Calu3 (cell line): ENCODE results near the gene HSD17B3. TPM values are rescaled to one million over a fixed set of nuclear protein-coding genes. Genes with fewer than 3 reads are reported as not detected.

Experiments used
- BruUV-seq: library from RNA; stranded (reverse); fragments of 400-500 nt; replicated peaks from 2 replicates; lab custom pipeline; 2021; lab: Mats Ljungman, UMichigan
- CTCF ChIA-PET: fragments of 300-600 bp; sonication (Branson Sonifier 250); formaldehyde crosslinking; loops from one replicate; lab custom pipeline; 2022; ENCODE audit warnings: antibody characterized with exemption; lab: Charles Lee
- DNase-seq: peaks from one replicate; pipeline ENCODE4 v3.0.0; 2022
- H3K27ac Mint-ChIP-seq: one replicate; pipeline ENCODE4 v1.8.0; 2022; ENCODE audit warnings: mixed read lengths; ENCODE audit not compliant: unreplicated experiment
- H3K27me3 Mint-ChIP-seq: one replicate; pipeline ENCODE4 v1.8.0; 2022; ENCODE audit warnings: mixed read lengths; ENCODE audit not compliant: unreplicated experiment
- H3K36me3 Mint-ChIP-seq: one replicate; pipeline ENCODE4 v1.8.0; 2022; ENCODE audit warnings: mild to moderate bottlenecking, moderate library complexity, mixed read lengths; ENCODE audit not compliant: insufficient read depth, unreplicated experiment
- H3K4me1 Mint-ChIP-seq: one replicate; pipeline ENCODE4 v1.8.0; 2022; ENCODE audit warnings: mild to moderate bottlenecking, low read depth, mixed read lengths; ENCODE audit not compliant: unreplicated experiment
- H3K4me3 Mint-ChIP-seq: one replicate; pipeline ENCODE4 v1.8.0; 2022; ENCODE audit warnings: mild to moderate bottlenecking, low read depth, moderate library complexity, mixed read lengths; ENCODE audit not compliant: unreplicated experiment
- H3K9me3 Mint-ChIP-seq: one replicate; pipeline ENCODE4 v1.8.0; 2022; ENCODE audit warnings: low read depth, mixed read lengths; ENCODE audit not compliant: unreplicated experiment
- intact Hi-C: fragments of 100-400 bp; cut with micrococcal nuclease; formaldehyde crosslinking; loops from one replicate; pipeline ENCODE4 v1.10.0; 2022; ENCODE audit not compliant: unreplicated experiment
- total RNA-seq: library from RNA; stranded (reverse); gene quantifications from 2 replicates; pipeline ENCODE4 v1.2.3, GENCODE V29; 2022
- TF ChIP-seq, protein P1 (sequence below): fragments of 200-600 bp; IDR thresholded peaks from one replicate; pipeline ENCODE4 v1.8.0; 2022; ENCODE audit warnings: antibody characterized with exemption; ENCODE audit not compliant: unreplicated experiment

Gene HSD17B3
- total RNA-seq, 1 experiment from 2014 or later = 1.2 TPM

DNA sequence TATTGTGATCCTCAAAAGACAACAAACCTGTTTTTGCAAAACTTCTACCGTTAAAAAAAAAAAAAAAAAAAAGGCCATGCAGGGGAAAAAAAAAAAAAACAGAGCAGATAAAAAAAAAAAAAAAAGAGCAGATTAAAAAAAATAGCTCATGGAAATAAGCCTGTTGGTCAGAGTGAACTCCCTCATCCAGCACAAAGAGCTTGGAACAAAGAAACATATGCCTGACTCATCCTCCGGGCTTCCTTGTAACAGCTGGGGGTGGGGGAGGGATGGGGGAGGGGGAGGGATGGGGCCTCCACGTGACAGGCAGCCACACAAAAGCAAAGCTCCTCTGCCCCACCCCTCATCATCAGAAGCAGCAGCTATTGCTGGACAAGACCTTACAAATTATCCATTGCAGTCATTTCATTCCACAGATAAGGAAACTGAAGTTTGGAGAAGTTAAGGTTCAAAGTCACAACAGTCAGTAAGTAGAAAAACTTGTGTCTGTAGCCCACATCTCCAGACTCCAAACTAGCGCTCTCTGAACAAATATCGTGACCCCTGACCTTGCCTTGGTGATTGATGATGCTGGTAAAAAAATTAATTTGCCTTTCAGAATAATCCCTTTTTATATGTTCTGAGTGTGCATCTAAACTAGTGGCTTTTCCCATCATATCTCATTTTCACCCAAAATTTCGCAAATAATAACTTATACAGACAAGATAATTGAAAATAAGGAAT is 42.6 kb upstream of the HSD17B3 start:
- TF ChIP-seq, protein P1, sequence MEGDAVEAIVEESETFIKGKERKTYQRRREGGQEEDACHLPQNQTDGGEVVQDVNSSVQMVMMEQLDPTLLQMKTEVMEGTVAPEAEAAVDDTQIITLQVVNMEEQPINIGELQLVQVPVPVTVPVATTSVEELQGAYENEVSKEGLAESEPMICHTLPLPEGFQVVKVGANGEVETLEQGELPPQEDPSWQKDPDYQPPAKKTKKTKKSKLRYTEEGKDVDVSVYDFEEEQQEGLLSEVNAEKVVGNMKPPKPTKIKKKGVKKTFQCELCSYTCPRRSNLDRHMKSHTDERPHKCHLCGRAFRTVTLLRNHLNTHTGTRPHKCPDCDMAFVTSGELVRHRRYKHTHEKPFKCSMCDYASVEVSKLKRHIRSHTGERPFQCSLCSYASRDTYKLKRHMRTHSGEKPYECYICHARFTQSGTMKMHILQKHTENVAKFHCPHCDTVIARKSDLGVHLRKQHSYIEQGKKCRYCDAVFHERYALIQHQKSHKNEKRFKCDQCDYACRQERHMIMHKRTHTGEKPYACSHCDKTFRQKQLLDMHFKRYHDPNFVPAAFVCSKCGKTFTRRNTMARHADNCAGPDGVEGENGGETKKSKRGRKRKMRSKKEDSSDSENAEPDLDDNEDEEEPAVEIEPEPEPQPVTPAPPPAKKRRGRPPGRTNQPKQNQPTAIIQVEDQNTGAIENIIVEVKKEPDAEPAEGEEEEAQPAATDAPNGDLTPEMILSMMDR = no peak
- intact Hi-C loops = no loop called here
- Mint-ChIP-seq H3K9me3 (no peaks in the 10 kb centered on the region), H3K36me3 (peaks cover 21% of the 10 kb centered on the region), H3K4me3 (no peak overlapping the region), H3K27ac (peak overlapping the region; percentile 39), H3K4me1 (peaks cover 10% of the 10 kb centered on the region), H3K27me3 (no peaks in the 10 kb centered on the region)
- DNase-seq = peak; percentile 30
- CTCF ChIA-PET = interaction anchor here (0.6 to 0.7 kb wide), 4 partner anchors 49 to 97 kb away, joined by 4 to 6 read pairs (median 6); no protein-coding TSS in a partner anchor
- no TSS peak for BruUV-seq

DNA sequence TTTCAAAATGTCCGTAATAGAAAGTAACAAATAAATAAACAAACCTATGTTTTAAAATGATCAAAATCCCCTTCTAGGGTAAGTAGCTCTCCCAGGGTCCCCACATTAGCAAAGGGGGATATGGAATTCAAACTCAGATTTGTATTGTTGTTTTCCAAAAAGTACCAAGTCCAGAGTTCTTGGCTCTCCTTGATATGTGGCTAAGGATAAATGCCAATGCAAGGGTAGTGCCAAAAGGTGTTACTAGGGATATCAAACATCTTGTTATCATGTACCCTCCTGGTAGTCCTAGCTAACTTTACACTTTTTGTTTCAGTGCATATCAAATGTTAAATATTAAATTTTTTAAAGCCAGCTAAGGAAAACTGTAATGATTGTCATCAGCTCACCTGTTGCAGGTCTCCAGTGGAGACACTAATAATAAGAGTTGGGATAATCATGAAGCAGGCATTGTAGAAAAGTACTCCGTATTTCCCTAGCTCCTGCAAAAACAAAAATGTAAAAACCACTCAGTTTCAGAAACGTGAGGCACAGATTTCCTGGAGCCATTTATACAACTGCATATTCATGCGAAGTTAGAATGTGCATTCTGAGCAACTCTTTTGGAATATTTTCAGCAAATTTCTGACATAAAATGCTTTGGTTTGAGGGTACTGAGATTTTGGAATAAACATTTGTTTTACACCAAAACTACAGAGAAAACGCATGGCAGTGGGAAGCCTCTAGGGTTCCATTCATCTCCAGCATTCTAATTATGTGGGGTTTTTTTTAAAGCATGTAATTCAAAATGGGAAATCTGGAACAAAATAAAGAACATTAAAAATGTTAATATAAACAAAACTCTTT is 41.8 kb upstream of the HSD17B3 start:
- Mint-ChIP-seq H3K27ac (peak overlapping the region; percentile 39), H3K4me1 (peaks cover 10% of the 10 kb centered on the region), H3K36me3 (peaks cover 23% of the 10 kb centered on the region), H3K4me3 (no peak overlapping the region), H3K9me3 (no peaks in the 10 kb centered on the region), H3K27me3 (no peaks in the 10 kb centered on the region)
- no TSS peak for BruUV-seq
- DNase-seq = no peak
- intact Hi-C loops = no loop called here
- CTCF ChIA-PET = interaction anchor here (0.6 kb wide), 1 partner anchor 98 kb away, joined by 4 read pairs; no protein-coding TSS in a partner anchor
- TF ChIP-seq, protein P1 = no peak

DNA sequence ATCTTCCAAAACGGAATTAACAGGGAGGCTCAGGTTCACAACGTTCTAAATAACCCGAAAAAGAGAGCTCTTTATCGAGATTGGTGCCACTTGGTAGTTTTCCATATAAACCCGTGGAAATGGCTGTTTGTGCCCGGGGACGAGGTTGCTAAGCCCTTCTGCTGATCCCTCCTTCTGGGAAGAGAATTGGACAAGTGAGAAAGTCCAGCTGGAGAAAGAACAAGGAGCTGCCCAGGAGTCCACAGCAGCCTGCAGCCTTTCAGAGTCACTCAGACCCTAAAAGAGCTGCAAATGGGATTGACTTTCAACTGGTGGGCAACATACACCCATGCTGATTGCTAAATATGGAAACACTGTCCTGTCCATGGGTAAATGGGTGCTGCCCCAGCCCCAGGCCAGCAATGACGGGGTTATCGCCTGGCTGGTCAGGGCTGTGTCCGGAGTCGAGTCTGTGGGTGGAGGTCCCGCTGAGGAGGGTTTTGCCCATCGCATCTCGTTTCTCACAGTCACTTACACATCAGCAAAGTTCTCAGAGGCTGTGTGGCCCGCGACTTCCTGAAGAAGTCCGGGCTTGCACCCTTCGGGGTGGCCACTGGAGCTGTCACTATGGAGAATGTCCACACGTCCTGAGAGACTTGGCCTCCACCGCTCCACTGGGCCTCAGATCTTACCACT is 40.7 kb upstream of the HSD17B3 start:
- Mint-ChIP-seq H3K36me3 (peaks cover 23% of the 10 kb centered on the region), H3K4me3 (no peak overlapping the region), H3K4me1 (peaks cover 10% of the 10 kb centered on the region), H3K27ac (no peak overlapping the region), H3K27me3 (no peaks in the 10 kb centered on the region), H3K9me3 (no peaks in the 10 kb centered on the region)
- CTCF ChIA-PET = no interaction called here
- DNase-seq = no peak
- TF ChIP-seq, protein P1 = no peak
- intact Hi-C loops = no loop called here
- no TSS peak for BruUV-seq

- TF ChIP-seq, protein P1 = no peak
- DNase-seq = no peak
- no TSS peak for BruUV-seq
- Mint-ChIP-seq H3K4me1 (peaks cover 4% of the 10 kb centered on the region), H3K4me3 (no peak overlapping the region), H3K36me3 (peaks cover 22% of the 10 kb centered on the region), H3K27ac (no peak overlapping the region), H3K27me3 (no peaks in the 10 kb centered on the region), H3K9me3 (no peaks in the 10 kb centered on the region)
- CTCF ChIA-PET = no interaction called here
- intact Hi-C loops = no loop called here
These were observed 38.7 kb upstream of the HSD17B3 start for GRCh38 chr9:96340707-96341106.
